PC-9 (cell line): ENCODE measurements around the gene FAM20C. TPM values are rescaled to one million over a fixed set of nuclear protein-coding genes. Genes with fewer than 3 reads are reported as not detected.

Experiments used
- BruUV-seq: library from RNA; stranded (reverse); fragments of 400-500 nt; replicated peaks from 2 replicates; lab custom pipeline; 2021; lab: Mats Ljungman, UMichigan
- CTCF ChIA-PET: fragments of 300-600 bp; sonication (Branson Sonifier 250); formaldehyde crosslinking; loops from one replicate; lab custom pipeline; 2022; ENCODE audit warnings: antibody characterized with exemption; lab: Charles Lee
- POLR2A ChIA-PET: fragments of 300-600 bp; sonication (Branson Sonifier 250); formaldehyde crosslinking; loops from one replicate; lab custom pipeline; 2022; ENCODE audit warnings: antibody characterized with exemption; ENCODE audit not compliant: unreplicated experiment; lab: Charles Lee
- DNase-seq, 2 experiments: peaks; one replicate each; pipeline versions ENCODE4 v3.0.0 to v3.0.0-alpha.2; 2015 to 2022; ENCODE audit warnings: mixed read lengths in 1 of 2
- H2AFZ ChIP-seq: fragments of 200-600 bp; sonication (generic); 2 replicates; pipeline ENCODE4 v1.8.1; 2017; ENCODE audit warnings: antibody characterized with exemption
- H3F3A ChIP-seq: fragments of 200-600 bp; sonication (generic); 2 replicates; pipeline ENCODE4 v1.8.1; 2017; ENCODE audit warnings: antibody characterized with exemption, mild to moderate bottlenecking, low read depth; ENCODE audit not compliant: insufficient read depth
- H3K27ac ChIP-seq: fragments of 200-600 bp; sonication (generic); 2 replicates; pipeline ENCODE4 v1.6.1; 2016; ENCODE audit warnings: mixed run types
- H3K27me3 ChIP-seq: fragments of 200-600 bp; sonication (generic); 2 replicates; pipeline ENCODE4 v1.6.1; 2016; ENCODE audit warnings: low read depth, mixed run types; ENCODE audit not compliant: insufficient read depth
- H3K36me3 ChIP-seq: fragments of 200-600 bp; sonication (generic); 2 replicates; pipeline ENCODE4 v1.6.1; 2016; ENCODE audit warnings: low read depth, mixed run types
- H3K4me1 ChIP-seq: fragments of 200-600 bp; sonication (generic); replicated peaks from 2 replicates; pipeline ENCODE4 v1.6.1; 2016; ENCODE audit warnings: mixed run types; ENCODE audit not compliant: insufficient read depth
- H3K4me2 ChIP-seq: fragments of 200-600 bp; sonication (generic); 2 replicates; pipeline ENCODE4 v1.6.1; 2017; ENCODE audit warnings: mixed run types
- H3K4me3 ChIP-seq: fragments of 200-600 bp; sonication (generic); 2 replicates; pipeline ENCODE4 v1.6.1; 2016; ENCODE audit warnings: mixed run types
- H3K79me2 ChIP-seq: fragments of 200-600 bp; sonication (generic); 2 replicates; pipeline ENCODE4 v1.6.1; 2017; ENCODE audit warnings: low read depth, mixed run types
- H3K9me2 ChIP-seq: fragments of 200-600 bp; sonication (generic); 2 replicates; pipeline ENCODE4 v1.8.1; 2017; ENCODE audit warnings: mild to moderate bottlenecking; ENCODE audit not compliant: insufficient read depth
- H3K9me3 ChIP-seq: fragments of 200-600 bp; sonication (generic); 2 replicates; pipeline ENCODE4 v1.8.1; 2016; ENCODE audit warnings: low read depth; ENCODE audit not compliant: insufficient read depth
- H4K20me1 ChIP-seq: fragments of 200-600 bp; sonication (generic); 2 replicates; pipeline ENCODE4 v1.8.1; 2017; ENCODE audit not compliant: insufficient read depth
- EZH2 ChIP-seq: fragments of 200-600 bp; sonication (generic); IDR thresholded peaks from 2 replicates; pipeline ENCODE4 v1.8.0; 2017; ENCODE audit warnings: antibody characterized with exemption, low read depth
- intact Hi-C: fragments of 100-400 bp; cut with micrococcal nuclease; formaldehyde crosslinking; loops from one replicate; pipeline ENCODE4 v1.10.0; 2022; ENCODE audit not compliant: unreplicated experiment
- total RNA-seq: library from RNA; stranded (reverse); gene quantifications from 2 replicates; pipeline ENCODE4 v1.2.3, GENCODE V29; 2021
- TF ChIP-seq, protein P1 (sequence below): fragments of 200-600 bp; sonication (generic); conservative IDR thresholded peaks from 2 replicates; pipeline ENCODE4 v1.6.1; 2017; ENCODE audit warnings: mixed run types, antibody characterized with exemption, mild to moderate bottlenecking, moderate library complexity

The FAM20C gene
- total RNA-seq, 1 experiment from 2014 or later = 31.0 TPM

DNA sequence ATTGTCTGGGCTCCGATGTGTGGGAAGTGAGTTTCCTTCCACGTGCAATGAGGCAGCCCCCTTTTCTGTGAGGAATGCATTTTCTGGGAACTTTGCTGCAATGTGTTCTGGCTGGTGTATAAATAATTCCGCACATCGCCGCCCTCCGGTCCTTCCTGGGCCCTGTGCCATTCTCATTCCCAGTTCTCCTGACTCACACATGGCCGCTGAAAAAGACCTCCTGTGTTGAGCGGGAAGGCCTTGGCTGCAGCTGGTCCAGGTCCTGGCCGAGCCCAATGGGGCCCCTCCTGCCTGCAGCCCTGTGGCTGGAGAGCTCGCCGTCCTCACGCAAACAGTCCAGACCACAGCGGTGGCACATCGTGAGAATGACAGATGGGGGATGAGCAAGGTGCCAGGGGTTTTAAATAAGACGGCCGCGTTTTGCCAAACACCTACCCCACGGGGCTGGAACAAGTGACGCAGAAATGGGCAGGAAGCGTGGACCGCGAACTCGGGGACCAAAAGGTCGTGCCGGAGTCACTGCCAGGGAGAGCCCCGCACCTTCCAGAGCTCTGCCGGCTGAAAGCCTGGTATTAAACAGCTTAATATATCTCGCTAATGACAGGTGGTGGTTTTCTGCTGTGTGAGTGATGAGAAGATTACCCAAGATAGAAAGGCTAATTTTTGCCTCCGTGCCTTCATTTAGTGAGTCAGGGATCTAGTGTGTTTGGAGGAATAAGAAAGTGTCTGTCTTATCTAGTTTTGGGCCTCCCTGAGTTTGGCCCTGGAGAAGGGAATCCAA lies 37.0 kb downstream of the FAM20C start:
- H3K4me1 ChIP-seq = peaks cover 16% of the 10 kb centered on the region
- ChIA-PET POLR2A (interaction anchor here (0.6 kb wide), 2 partner anchors 12 to 20 kb away, joined by 4 to 11 read pairs; no protein-coding TSS in a partner anchor), CTCF (no interaction called here)
- BruUV-seq = no TSS peak
- H3K79me2 ChIP-seq = no peaks in the 10 kb centered on the region
- H3F3A ChIP-seq = peaks cover 20% of the 10 kb centered on the region
- no peaks in the 10 kb centered on the region for H4K20me1 ChIP-seq
- H3K27ac ChIP-seq = no peak overlapping the region
- no peaks in the 10 kb centered on the region for H3K27me3 ChIP-seq
- intact Hi-C loops = no loop called here
- no peak overlapping the region for H3K4me2 ChIP-seq
- H2AFZ ChIP-seq = no peak overlapping the region
- no peaks in the 10 kb centered on the region for H3K9me2 ChIP-seq
- no peak for TF ChIP-seq EZH2
- TF ChIP-seq, protein P1, sequence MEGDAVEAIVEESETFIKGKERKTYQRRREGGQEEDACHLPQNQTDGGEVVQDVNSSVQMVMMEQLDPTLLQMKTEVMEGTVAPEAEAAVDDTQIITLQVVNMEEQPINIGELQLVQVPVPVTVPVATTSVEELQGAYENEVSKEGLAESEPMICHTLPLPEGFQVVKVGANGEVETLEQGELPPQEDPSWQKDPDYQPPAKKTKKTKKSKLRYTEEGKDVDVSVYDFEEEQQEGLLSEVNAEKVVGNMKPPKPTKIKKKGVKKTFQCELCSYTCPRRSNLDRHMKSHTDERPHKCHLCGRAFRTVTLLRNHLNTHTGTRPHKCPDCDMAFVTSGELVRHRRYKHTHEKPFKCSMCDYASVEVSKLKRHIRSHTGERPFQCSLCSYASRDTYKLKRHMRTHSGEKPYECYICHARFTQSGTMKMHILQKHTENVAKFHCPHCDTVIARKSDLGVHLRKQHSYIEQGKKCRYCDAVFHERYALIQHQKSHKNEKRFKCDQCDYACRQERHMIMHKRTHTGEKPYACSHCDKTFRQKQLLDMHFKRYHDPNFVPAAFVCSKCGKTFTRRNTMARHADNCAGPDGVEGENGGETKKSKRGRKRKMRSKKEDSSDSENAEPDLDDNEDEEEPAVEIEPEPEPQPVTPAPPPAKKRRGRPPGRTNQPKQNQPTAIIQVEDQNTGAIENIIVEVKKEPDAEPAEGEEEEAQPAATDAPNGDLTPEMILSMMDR = no peak
- H3K9me3 ChIP-seq = no peaks in the 10 kb centered on the region
- no peak for DNase-seq
- H3K36me3 ChIP-seq = no peaks in the 10 kb centered on the region
- no peak overlapping the region for H3K4me3 ChIP-seq

DNA sequence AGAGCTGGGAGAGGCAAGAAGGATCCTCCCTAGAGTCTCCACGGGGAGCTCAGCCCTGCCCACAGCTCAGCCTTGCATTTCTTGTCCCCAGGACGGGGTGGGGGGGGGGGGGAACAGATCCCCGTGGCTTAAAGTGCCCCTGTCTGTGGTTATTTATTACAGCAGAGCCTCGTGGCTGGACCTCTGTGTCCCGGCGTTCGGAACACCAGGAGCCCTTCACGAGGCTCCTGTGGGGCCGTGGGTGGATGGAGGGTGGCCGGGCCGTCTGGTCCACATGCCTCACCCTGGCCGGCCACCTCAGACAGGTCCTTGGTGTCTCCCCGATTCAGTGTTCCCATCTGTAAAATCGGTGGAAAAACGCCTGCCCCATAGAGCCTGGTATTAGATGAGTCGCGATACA lies 37.9 kb downstream of the FAM20C start:
- H3K4me1 ChIP-seq = peaks cover 23% of the 10 kb centered on the region
- POLR2A ChIA-PET = interaction anchor here (0.6 to 0.7 kb wide), 3 partner anchors 11 to 430 kb away, joined by 4 to 11 read pairs (median 5); no protein-coding TSS in a partner anchor
- intact Hi-C loops = no loop called here
- DNase-seq = no peak
- no peak overlapping the region for H2AFZ ChIP-seq
- H3F3A ChIP-seq = peaks cover 26% of the 10 kb centered on the region
- CTCF ChIA-PET = no interaction called here
- H3K36me3 ChIP-seq = no peaks in the 10 kb centered on the region
- H3K9me3 ChIP-seq = no peaks in the 10 kb centered on the region
- H4K20me1 ChIP-seq = no peaks in the 10 kb centered on the region
- no peak overlapping the region for H3K27ac ChIP-seq
- no peaks in the 10 kb centered on the region for H3K79me2 ChIP-seq
- no peak overlapping the region for H3K4me3 ChIP-seq
- H3K9me2 ChIP-seq = no peaks in the 10 kb centered on the region
- H3K4me2 ChIP-seq = no peak overlapping the region
- TF ChIP-seq, protein P1 = no peak
- no peak for TF ChIP-seq EZH2
- BruUV-seq = no TSS peak
- H3K27me3 ChIP-seq = no peaks in the 10 kb centered on the region

DNA sequence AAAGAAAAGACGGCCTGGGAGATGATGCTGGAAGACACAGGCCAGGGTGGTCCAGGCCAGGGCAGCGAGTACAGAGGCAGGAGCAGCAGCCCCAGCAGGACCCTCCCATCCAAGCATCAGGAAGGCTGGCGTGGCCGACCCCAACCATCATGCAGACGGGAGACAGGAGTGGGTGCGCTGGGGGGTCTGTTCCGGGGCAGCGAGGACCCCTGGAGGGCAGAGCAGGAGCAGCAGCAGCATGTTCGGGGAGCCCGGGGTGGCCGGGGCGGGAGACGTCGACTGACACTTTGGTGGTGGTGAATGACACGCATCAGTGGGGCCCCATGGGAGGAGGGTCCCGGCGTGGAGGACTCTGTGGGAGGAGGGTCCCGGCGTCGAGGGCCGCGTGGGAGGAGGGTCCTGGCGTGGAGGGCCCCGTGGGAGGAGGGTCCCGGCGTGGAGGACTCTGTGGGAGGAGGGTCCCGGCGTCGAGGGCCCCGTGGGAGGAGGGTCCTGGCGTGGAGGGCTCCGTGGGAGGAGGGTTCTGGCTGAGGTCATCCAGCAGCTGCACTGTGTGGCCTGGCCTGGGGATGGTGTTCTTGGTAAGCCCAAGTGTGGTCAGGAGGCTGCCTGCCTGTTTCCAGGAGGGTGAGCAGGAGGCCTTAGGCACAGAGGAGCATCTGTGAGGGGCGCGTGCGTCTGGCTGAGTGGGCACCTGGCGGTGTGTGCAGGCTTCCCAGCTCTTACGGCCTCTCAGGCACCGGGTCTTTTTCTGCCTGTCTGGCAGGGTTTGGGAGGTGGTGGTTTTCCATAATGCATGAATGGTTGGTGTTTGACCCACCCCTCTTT lies 38.9 kb downstream of the FAM20C start:
- intact Hi-C loops = no loop called here
- Histone ChIP-seq H3K27ac (no peak overlapping the region), H3K79me2 (no peaks in the 10 kb centered on the region), H3K9me3 (no peaks in the 10 kb centered on the region), H3F3A (peaks cover 36% of the 10 kb centered on the region), H4K20me1 (no peaks in the 10 kb centered on the region), H3K9me2 (no peaks in the 10 kb centered on the region), H3K4me3 (no peak overlapping the region), H3K36me3 (no peaks in the 10 kb centered on the region), H3K27me3 (no peaks in the 10 kb centered on the region), H3K4me2 (no peak overlapping the region), H2AFZ (no peak overlapping the region), H3K4me1 (peaks cover 33% of the 10 kb centered on the region)
- BruUV-seq = no TSS peak
- ChIA-PET CTCF (no interaction called here), POLR2A (interaction anchor here (0.6 kb wide), 1 partner anchor 81 kb away, joined by 5 read pairs; no protein-coding TSS in a partner anchor)
- no peak for TF ChIP-seq EZH2
- TF ChIP-seq, protein P1 = peak; percentile 54; the same call in 1 of the 2 replicates
- no peak for DNase-seq
